Right lobe of liver (tissue), 4 donors: Measurements from ENCODE around the gene ZCCHC7.

Source experiments
- POLR2A ChIP-seq: fragments of 450-650 bp; IDR thresholded peaks from one replicate; pipeline ENCODE4 v1.6.1; 2017; ENCODE audit warnings: antibody characterized with exemption, mild to moderate bottlenecking
- TF ChIP-seq, protein P1 (sequence below), 4 donors: fragments of 200-600 bp in 3 of 4; fragments of 450-650 bp in 1 of 4; IDR thresholded peaks; one replicate each; pipeline versions ENCODE4 v1.5.1 to v1.8.0; 2016 to 2022; ENCODE audit warnings: antibody characterized with exemption in 4 of 4, mild to moderate bottlenecking in 2 of 4
- donor health status: DM: no; HTN: no; CAD: no.
- donor health status: DM: no; HTN: no; CAD: no.
- donor health status: DM: no; HTN: yes; CAD: no.

DNA sequence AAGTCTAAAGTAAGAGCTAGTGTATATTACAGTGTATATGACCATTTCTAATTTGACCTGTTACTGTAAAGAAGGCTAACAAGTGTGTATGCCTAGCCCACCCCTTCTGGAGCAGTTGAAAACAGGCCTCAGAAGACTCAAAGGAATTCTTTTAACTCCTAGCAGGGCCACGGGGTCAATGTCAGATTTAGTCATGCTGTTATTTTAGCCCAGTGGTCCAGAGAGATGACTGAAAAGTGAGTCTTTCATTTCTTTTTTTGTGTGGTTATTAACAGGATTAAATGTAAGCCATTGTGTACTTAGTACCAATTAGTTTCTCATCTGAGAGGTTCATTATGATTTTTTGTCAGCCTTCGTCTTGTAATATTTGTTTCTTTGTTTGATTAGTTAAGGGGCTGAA lies 24.4 kb downstream of the ZCCHC7 start:
- TF ChIP-seq, protein P1, sequence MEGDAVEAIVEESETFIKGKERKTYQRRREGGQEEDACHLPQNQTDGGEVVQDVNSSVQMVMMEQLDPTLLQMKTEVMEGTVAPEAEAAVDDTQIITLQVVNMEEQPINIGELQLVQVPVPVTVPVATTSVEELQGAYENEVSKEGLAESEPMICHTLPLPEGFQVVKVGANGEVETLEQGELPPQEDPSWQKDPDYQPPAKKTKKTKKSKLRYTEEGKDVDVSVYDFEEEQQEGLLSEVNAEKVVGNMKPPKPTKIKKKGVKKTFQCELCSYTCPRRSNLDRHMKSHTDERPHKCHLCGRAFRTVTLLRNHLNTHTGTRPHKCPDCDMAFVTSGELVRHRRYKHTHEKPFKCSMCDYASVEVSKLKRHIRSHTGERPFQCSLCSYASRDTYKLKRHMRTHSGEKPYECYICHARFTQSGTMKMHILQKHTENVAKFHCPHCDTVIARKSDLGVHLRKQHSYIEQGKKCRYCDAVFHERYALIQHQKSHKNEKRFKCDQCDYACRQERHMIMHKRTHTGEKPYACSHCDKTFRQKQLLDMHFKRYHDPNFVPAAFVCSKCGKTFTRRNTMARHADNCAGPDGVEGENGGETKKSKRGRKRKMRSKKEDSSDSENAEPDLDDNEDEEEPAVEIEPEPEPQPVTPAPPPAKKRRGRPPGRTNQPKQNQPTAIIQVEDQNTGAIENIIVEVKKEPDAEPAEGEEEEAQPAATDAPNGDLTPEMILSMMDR (IDR thresholded peaks at IDR 0.05): no peak
- no peak for TF ChIP-seq POLR2A
